ENCODE data around the gene CD58.

The CD58 gene

GRCh38 chr1:116585886-116586285, 15.1 kb upstream of the CD58 start:
- TF ChIP-seq FOXP2 (optimal IDR thresholded peaks at IDR 0.05; ENCODE audit: borderline replicate concordance, extremely low read depth, extremely low read length, insufficient read depth) (no peak), SIN3A (IDR thresholded peaks at IDR 0.05; ENCODE audit: borderline replicate concordance, insufficient read depth, low read length) (no peak), REST (IDR thresholded peaks at IDR 0.05; ENCODE audit: insufficient read depth in 1 of 2, low read depth in 2 of 2, low read length in 2 of 2) (no peak), TAF1 (IDR thresholded peaks at IDR 0.05; ENCODE audit: borderline replicate concordance, insufficient read depth, low read length) (no peak), POLR2AphosphoS5 (IDR thresholded peaks at IDR 0.05; ENCODE audit: low read depth, low read length) (no peak)

- TF ChIP-seq TAF1 (IDR thresholded peaks at IDR 0.05; ENCODE audit: borderline replicate concordance, insufficient read depth, low read length) = no peak
- no peak for TF ChIP-seq SIN3A (IDR thresholded peaks at IDR 0.05; ENCODE audit: borderline replicate concordance, insufficient read depth, low read length)
- TF ChIP-seq POLR2AphosphoS5 (IDR thresholded peaks at IDR 0.05; ENCODE audit: low read depth, low read length) = no peak
- no peak for TF ChIP-seq FOXP2 (optimal IDR thresholded peaks at IDR 0.05; ENCODE audit: borderline replicate concordance, extremely low read depth, extremely low read length, insufficient read depth)
- TF ChIP-seq REST (IDR thresholded peaks at IDR 0.05; ENCODE audit: insufficient read depth in 1 of 2, low read depth in 2 of 2, low read length in 2 of 2) = no peak
Measured at GRCh38 chr1:116581323-116581885, 10.6 kb upstream of the CD58 start.

GRCh38 chr1:116580446-116581322, 9.9 kb upstream of the CD58 start:
- no peak for TF ChIP-seq SIN3A (IDR thresholded peaks at IDR 0.05; ENCODE audit: borderline replicate concordance, insufficient read depth, low read length)
- no peak for TF ChIP-seq TAF1 (IDR thresholded peaks at IDR 0.05; ENCODE audit: borderline replicate concordance, insufficient read depth, low read length)
- TF ChIP-seq POLR2AphosphoS5 (IDR thresholded peaks at IDR 0.05; ENCODE audit: low read depth, low read length) = no peak
- TF ChIP-seq REST (IDR thresholded peaks at IDR 0.05; ENCODE audit: insufficient read depth in 1 of 2, low read depth in 2 of 2, low read length in 2 of 2) = no peak
- TF ChIP-seq FOXP2 (optimal IDR thresholded peaks at IDR 0.05; ENCODE audit: borderline replicate concordance, extremely low read depth, extremely low read length, insufficient read depth) = no peak

- TF ChIP-seq REST (IDR thresholded peaks at IDR 0.05; ENCODE audit: insufficient read depth in 1 of 2, low read depth in 2 of 2, low read length in 2 of 2) (no peak), POLR2AphosphoS5 (IDR thresholded peaks at IDR 0.05; ENCODE audit: low read depth, low read length) (no peak), SIN3A (IDR thresholded peaks at IDR 0.05; ENCODE audit: borderline replicate concordance, insufficient read depth, low read length) (no peak), TAF1 (IDR thresholded peaks at IDR 0.05; ENCODE audit: borderline replicate concordance, insufficient read depth, low read length) (no peak)
Measured at GRCh38 chr1:116579259-116579875, 8.5 kb upstream of the CD58 start.
